ENCODE data around the gene CCDC184. TPM values are rescaled to one million over a fixed set of nuclear protein-coding genes. Genes with fewer than 3 reads are reported as not detected.

The CCDC184 gene
- total and polyA plus RNA-seq, 2 experiments from 2014 or later, result 4.8 to 13.8 TPM

DNA sequence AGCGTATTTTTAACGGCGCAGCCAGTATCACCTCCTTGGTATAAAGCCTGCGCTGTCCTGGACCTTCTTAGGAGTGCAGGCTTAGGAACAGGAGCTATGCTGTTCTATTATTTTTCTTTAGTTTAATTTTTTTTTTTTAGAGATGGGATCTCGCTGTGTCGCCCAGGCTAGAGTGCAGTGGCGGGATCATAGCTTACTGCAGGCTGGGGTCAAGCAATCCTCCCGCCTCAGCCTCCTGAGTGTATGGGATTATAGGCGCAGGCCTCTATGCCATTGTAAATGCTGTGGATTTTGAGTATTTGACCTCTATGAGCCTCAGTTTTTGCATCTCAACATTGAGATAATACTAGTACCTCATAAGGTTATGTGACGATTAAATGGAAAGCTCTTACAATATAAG, 15.5 kb downstream of the CCDC184 start:
- no peak for DNase-seq (ENCODE audit: low spot score)
- peaks cover 43% of the 10 kb centered on the region for H3K4me1 ChIP-seq (ENCODE audit: insufficient read depth)
- H3K9me2 ChIP-seq (replicated peaks; ENCODE audit: insufficient read depth), result no peaks in the 10 kb centered on the region
- peak overlapping the region; percentile 78 for H2AFZ ChIP-seq
- peak overlapping the region; percentile 79 for H3K4me2 ChIP-seq
- no peak for TF ChIP-seq EZH2phosphoT487 (IDR thresholded peaks at IDR 0.05; ENCODE audit: low read depth, severe bottlenecking, unreplicated experiment)
- no peak for TF ChIP-seq EZH2 (IDR thresholded peaks at IDR 0.05; ENCODE audit: borderline replicate concordance)
- TF ChIP-seq, protein P1, sequence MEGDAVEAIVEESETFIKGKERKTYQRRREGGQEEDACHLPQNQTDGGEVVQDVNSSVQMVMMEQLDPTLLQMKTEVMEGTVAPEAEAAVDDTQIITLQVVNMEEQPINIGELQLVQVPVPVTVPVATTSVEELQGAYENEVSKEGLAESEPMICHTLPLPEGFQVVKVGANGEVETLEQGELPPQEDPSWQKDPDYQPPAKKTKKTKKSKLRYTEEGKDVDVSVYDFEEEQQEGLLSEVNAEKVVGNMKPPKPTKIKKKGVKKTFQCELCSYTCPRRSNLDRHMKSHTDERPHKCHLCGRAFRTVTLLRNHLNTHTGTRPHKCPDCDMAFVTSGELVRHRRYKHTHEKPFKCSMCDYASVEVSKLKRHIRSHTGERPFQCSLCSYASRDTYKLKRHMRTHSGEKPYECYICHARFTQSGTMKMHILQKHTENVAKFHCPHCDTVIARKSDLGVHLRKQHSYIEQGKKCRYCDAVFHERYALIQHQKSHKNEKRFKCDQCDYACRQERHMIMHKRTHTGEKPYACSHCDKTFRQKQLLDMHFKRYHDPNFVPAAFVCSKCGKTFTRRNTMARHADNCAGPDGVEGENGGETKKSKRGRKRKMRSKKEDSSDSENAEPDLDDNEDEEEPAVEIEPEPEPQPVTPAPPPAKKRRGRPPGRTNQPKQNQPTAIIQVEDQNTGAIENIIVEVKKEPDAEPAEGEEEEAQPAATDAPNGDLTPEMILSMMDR (IDR thresholded peaks at IDR 0.05; ENCODE audit: poor library complexity), result no peak
- WGBS (ENCODE audit: low lambda C conversion rate, missing lambda C conversion rate), result 89% methylated on average over 10 of the region's 10 CpGs
- H3K4me3 ChIP-seq, result no peak overlapping the region
- H3K79me2 ChIP-seq, result no peaks in the 10 kb centered on the region
- H4K20me1 ChIP-seq (ENCODE audit: insufficient read depth, poor library complexity, severe bottlenecking), result no peaks in the 10 kb centered on the region
- H3K9me3 ChIP-seq (ENCODE audit: low read depth), result no peaks in the 10 kb centered on the region
- H3K27me3 ChIP-seq, result no peaks in the 10 kb centered on the region
- H3K27ac ChIP-seq, result peak overlapping the region; percentile 92
- no peaks in the 10 kb centered on the region for H3K36me3 ChIP-seq (replicated peaks; ENCODE audit: insufficient read depth, low read depth)

DNA sequence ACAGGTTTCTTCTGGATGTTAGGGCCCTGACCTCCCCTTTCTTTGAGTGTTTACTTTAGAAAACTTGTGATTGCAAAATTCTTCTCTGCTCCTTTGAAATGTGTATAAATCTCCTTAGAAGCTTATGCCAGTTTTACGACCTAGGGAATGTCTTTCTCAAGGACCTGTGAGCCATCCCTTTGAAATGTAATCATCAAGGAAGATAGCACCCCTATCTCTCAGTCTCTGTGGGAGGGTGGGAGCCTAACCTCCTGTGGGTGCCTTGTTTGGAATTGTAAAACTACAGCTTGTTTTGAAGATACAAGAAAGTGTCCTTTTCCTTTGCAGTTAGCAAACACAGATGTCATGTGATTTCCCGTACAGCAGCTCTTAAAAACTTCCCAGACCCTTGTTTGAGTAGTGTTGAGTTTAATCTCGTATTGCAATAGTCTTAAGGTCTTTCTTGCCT, 16.4 kb downstream of the CCDC184 start:
- peak; percentile 70 for DNase-seq (ENCODE audit: low spot score)
- H3K27ac ChIP-seq, result peak overlapping the region; percentile 92
- H3K36me3 ChIP-seq (replicated peaks; ENCODE audit: insufficient read depth, low read depth), result no peaks in the 10 kb centered on the region
- H2AFZ ChIP-seq, result no peak overlapping the region
- peaks cover 35% of the 10 kb centered on the region for H3K4me1 ChIP-seq (ENCODE audit: insufficient read depth)
- peak overlapping the region; percentile 79 for H3K4me2 ChIP-seq
- H3K9me3 ChIP-seq (ENCODE audit: low read depth), result no peaks in the 10 kb centered on the region
- H3K27me3 ChIP-seq, result no peaks in the 10 kb centered on the region
- H3K4me3 ChIP-seq, result no peak overlapping the region
- H4K20me1 ChIP-seq (ENCODE audit: insufficient read depth, poor library complexity, severe bottlenecking), result no peaks in the 10 kb centered on the region
- TF ChIP-seq, protein P1 (IDR thresholded peaks at IDR 0.05; ENCODE audit: poor library complexity), result no peak
- TF ChIP-seq EZH2phosphoT487 (IDR thresholded peaks at IDR 0.05; ENCODE audit: low read depth, severe bottlenecking, unreplicated experiment), result no peak
- 3% methylated on average over 3 of the region's 3 CpGs for WGBS (ENCODE audit: low lambda C conversion rate, missing lambda C conversion rate)
- no peaks in the 10 kb centered on the region for H3K9me2 ChIP-seq (replicated peaks; ENCODE audit: insufficient read depth)
- no peaks in the 10 kb centered on the region for H3K79me2 ChIP-seq

DNA sequence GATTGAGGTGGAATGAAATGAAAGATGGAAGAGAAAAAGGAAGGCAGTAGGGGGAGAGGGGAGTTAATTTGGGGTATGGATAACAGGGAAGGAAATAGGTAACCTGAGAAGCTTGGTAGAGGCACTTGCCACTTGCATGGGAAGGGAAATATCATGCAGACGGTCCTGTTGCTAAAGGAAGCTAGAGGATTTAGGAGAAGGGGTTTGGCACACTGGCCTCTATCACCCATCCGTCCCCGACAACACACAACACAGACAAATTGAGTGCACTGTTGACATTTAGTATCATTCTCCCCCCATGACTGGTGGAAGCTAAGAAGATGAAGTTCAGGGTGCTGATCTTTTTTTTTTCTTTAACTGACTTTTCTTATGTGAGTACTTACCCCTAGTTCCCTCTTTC, 17.6 kb downstream of the CCDC184 start:
- Histone ChIP-seq H4K20me1 (ENCODE audit: insufficient read depth, poor library complexity, severe bottlenecking) (no peaks in the 10 kb centered on the region), H3K36me3 (replicated peaks; ENCODE audit: insufficient read depth, low read depth) (no peaks in the 10 kb centered on the region), H3K4me2 (no peak overlapping the region), H3K4me3 (no peak overlapping the region), H3K27ac (peak overlapping the region; percentile 92), H3K79me2 (no peaks in the 10 kb centered on the region), H3K9me2 (replicated peaks; ENCODE audit: insufficient read depth) (no peaks in the 10 kb centered on the region), H3K4me1 (ENCODE audit: insufficient read depth) (peaks cover 28% of the 10 kb centered on the region), H3K9me3 (ENCODE audit: low read depth) (no peaks in the 10 kb centered on the region), H2AFZ (no peak overlapping the region), H3K27me3 (no peaks in the 10 kb centered on the region)
- 85% methylated on average over 3 of the region's 3 CpGs for WGBS (ENCODE audit: low lambda C conversion rate, missing lambda C conversion rate)
- TF ChIP-seq, protein P1 (IDR thresholded peaks at IDR 0.05; ENCODE audit: poor library complexity), result no peak
- no peak for TF ChIP-seq EZH2phosphoT487 (IDR thresholded peaks at IDR 0.05; ENCODE audit: low read depth, severe bottlenecking, unreplicated experiment)
- no peak for TF ChIP-seq EZH2 (IDR thresholded peaks at IDR 0.05; ENCODE audit: borderline replicate concordance)
- DNase-seq (ENCODE audit: low spot score), result no peak

DNA sequence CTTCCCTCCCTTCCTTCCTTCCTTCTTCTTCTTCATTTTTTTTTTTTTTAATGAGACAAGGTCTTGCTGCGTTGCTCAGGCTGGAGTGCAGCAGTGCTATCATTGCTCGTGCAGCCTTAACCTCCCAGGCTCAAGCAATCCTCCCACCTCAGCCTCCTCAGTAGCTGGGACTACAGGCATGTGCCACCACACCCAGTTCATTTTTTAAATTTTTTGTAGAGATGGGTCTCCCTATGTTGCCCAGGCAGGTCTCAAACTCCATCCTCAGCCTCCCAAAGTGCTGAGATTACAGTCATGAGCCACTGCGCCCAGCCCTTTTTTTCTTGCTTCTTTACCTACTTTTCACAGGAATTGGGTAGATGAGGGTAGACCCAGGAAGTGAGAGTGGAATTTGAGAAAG, 18.1 kb downstream of the CCDC184 start:
- Histone ChIP-seq H2AFZ (no peak overlapping the region), H3K79me2 (no peaks in the 10 kb centered on the region), H4K20me1 (ENCODE audit: insufficient read depth, poor library complexity, severe bottlenecking) (no peaks in the 10 kb centered on the region), H3K27me3 (no peaks in the 10 kb centered on the region), H3K9me2 (replicated peaks; ENCODE audit: insufficient read depth) (no peaks in the 10 kb centered on the region), H3K27ac (no peak overlapping the region), H3K9me3 (ENCODE audit: low read depth) (no peaks in the 10 kb centered on the region), H3K4me3 (no peak overlapping the region), H3K4me1 (ENCODE audit: insufficient read depth) (peaks cover 28% of the 10 kb centered on the region), H3K4me2 (no peak overlapping the region), H3K36me3 (replicated peaks; ENCODE audit: insufficient read depth, low read depth) (no peaks in the 10 kb centered on the region)
- DNase-seq (ENCODE audit: low spot score), result no peak
- 92% methylated on average over 3 of the region's 3 CpGs for whole genome bisulfite sequencing (ENCODE audit: low lambda C conversion rate, missing lambda C conversion rate)
- TF ChIP-seq EZH2 (IDR thresholded peaks at IDR 0.05; ENCODE audit: borderline replicate concordance), result no peak
- TF ChIP-seq, protein P1 (IDR thresholded peaks at IDR 0.05; ENCODE audit: poor library complexity), result no peak
- TF ChIP-seq EZH2phosphoT487 (IDR thresholded peaks at IDR 0.05; ENCODE audit: low read depth, severe bottlenecking, unreplicated experiment), result no peak
